DMS153 (cell line): ENCODE measurements around the gene MPND.

Experiments
- DNase-seq: peaks from one replicate; lab custom pipeline; 2025; lab: John Stamatoyannopoulos, UW

MPND gene

GRCh38 chr19:4366666-4367335 is 23.4 kb downstream of the MPND start:
- DNase-seq: no peak

- DNase-seq: no peak
Observed at GRCh38 chr19:4367336-4367723, 24.0 kb downstream of the MPND start.

GRCh38 chr19:4367781-4368127 is 24.4 kb downstream of the MPND start:
- no peak for DNase-seq

GRCh38 chr19:4368128-4368820 is 24.9 kb downstream of the MPND start:
- DNase-seq: no peak

GRCh38 chr19:4369109-4369887 is 25.9 kb downstream of the MPND start:
- DNase-seq: peak; percentile 26

- DNase-seq: peak; percentile 3
Observed at GRCh38 chr19:4369888-4370260, 26.5 kb downstream of the MPND start.

- no peak for DNase-seq
Observed at GRCh38 chr19:4370418-4371041, 27.2 kb downstream of the MPND start.

- no peak for DNase-seq
Observed at GRCh38 chr19:4371247-4372164, 28.1 kb downstream of the MPND start.

- DNase-seq: no peak
Observed at GRCh38 chr19:4372165-4373012, 29.0 kb downstream of the MPND start.

GRCh38 chr19:4373013-4373367 is 29.6 kb downstream of the MPND start:
- DNase-seq: no peak

GRCh38 chr19:4373601-4374497 is 30.5 kb downstream of the MPND start:
- DNase-seq: no peak

- DNase-seq: no peak
Observed at GRCh38 chr19:4374498-4375163, 31.3 kb downstream of the MPND start.

GRCh38 chr19:4375164-4376027 is 32.0 kb downstream of the MPND start:
- no peak for DNase-seq

GRCh38 chr19:4376028-4376670 is 32.8 kb downstream of the MPND start:
- DNase-seq: no peak

GRCh38 chr19:4376671-4376990 is 33.3 kb downstream of the MPND start:
- DNase-seq: no peak

GRCh38 chr19:4376991-4377781 is 33.8 kb downstream of the MPND start:
- no peak for DNase-seq

- DNase-seq: no peak
Observed at GRCh38 chr19:4378886-4379285, 35.5 kb downstream of the MPND start.
